ENCODE measurements around the gene ORC5.
A peak's percentile ranks its signal among the peaks of the same experiment; 100 is the strongest.
"Not testable (repeated sequence)": the region's sequence is repeated elsewhere in the genome, so short reads cannot be mapped to it uniquely, and the experiment has no call there.

ORC5 gene

DNA sequence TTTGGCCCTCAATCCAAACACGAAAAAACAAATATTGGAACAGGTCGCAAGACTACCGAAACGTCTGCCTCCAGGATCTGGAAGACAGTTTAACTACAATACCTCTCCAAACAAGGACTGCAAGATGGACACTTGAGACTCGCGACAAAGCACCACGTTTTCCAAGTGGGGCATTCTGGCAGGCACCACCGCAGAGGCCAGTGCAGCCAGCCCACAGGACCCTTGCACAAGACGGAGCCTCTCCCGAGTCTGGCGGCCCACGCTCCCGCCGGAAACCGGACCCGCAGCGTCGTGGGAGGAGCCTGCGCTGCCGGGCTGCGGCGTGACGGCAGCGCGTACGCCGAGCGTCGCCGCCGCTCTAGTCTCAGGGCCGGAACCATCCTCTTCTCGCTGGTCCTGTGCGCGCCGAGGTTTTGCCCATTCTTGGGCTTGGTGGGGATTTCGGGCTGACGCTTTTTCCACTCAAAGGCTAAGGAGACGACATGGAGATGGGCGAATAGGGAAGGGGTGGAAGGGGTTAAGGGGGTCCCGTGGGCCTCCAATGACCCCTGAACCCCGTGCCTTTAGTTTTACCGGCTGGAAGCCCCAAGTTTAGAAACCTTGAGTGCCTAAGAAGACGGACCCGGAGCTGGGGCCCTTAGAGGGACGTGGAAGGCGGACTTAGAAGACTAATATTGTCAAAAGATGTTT lies at the start of gene ORC5:
Gene ORC5 (minus strand): TSS at position 283 of the 690 bp plus-strand sequence. CDS start 109 bp downstream, at position 174.
- peak; percentile 75 for DNase-seq

DNA sequence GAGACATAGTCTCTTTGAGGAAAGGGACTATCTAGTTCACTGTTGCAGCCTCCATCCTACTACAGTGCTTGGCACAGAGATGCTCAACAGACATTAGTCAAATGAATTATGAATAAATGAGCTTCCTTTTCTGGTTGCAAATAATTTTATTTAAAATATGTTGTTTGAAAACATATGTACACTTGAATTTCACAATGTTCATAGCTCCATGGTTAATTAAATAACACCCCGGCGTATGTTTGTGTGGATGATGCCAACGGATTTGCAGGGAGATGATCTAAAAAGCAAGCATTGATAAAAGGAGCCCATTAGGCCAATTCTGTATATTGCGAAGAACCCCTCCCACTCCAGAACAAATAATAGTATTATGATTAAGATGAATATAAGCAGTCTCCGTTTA lies 47.8 kb upstream of the ORC5 start:
- DNase-seq, result no peak

DNA sequence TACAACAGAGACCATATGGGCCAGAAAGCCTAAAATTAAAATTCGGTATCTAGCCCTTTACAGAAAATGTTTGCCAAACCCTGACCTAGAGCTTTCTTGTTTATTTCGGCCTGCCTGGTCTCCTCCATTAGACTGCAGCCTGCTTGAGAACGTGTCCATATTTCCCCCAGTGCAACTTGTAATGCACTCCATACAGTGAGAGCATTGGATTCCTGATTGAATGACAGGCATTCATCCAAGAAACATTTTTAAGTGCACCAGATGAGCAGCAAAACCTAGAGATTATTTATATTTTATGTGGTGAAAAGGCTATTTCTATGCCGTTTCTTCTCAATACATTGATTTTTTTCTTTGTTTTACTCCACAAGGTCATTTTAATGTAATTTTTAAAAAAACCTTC lies 47.4 kb upstream of the ORC5 start:
- DNase-seq, result no peak

DNA sequence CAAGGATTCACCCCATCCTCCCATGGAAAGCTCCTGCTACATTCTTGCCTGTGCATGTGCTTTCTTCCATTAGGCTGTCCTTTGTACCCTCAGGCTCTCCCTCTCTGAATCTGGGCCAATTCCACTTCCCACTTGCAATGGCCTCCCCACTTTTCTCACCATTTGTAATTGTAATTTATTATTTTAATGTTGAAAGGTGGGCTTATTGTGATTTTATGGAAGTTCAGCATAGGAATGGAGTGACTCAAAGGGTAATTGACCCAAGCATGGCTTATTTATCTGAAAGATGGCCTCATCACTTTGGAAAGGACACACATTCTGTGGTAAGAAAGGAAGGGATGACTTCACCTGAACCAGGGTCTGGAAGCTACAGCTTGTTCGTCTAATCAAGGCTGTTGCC lies 46.9 kb upstream of the ORC5 start:
- no peak for DNase-seq

DNA sequence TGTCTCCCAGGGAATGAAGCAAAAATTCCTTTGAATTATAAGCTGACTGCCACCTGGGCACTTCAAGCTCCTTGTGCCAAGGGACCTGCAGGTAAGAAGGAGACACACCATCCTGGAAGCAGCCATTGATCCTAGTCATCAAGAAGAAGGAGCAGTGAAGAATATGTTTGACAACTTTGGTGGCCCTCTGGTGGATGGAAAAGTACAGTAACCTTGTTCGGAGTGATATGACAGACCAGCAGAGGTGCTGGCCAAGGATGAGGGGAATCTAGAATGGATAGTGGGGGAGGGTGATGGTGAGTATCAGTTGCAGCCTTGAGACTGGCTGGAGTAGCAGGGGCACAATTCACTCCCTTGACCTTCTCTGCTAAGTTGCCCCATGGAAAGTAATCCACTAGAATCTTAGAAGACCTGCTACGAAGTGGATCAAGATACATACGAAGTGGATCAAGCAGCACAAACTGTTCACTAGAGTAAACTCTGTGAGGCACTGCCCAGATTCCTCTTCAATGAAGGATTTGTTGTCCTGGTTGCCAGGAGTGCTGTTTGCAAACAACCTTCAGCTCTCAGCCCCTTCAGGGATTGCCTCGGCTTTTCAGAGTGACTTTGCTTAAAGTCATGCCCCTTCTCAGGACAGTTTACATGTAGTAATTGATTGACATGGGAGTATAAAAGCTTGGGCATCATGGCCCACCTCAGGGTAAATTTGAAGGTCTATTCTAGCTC lies 44.8 kb upstream of the ORC5 start:
- DNase-seq, result peak; percentile 2

DNA sequence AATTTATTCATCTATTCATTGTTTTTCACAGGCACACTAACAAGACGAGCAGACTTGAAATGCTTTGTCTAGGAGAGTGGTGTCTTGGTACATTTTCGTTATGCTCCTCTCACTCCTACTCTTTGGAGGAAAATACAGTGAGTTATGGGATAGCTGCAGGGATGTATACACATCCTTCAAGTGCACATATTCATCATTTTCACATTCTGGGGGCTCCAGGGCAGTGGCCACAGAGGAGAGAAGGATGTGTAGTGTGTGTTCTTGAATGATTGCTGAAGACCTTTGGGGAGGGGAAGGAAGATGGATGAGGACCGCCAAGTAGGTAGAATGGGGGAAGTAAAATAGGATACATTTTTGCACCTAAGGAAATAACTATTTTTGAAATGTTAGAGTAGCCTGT lies 34.8 kb upstream of the ORC5 start:
- DNase-seq, result no peak

DNA sequence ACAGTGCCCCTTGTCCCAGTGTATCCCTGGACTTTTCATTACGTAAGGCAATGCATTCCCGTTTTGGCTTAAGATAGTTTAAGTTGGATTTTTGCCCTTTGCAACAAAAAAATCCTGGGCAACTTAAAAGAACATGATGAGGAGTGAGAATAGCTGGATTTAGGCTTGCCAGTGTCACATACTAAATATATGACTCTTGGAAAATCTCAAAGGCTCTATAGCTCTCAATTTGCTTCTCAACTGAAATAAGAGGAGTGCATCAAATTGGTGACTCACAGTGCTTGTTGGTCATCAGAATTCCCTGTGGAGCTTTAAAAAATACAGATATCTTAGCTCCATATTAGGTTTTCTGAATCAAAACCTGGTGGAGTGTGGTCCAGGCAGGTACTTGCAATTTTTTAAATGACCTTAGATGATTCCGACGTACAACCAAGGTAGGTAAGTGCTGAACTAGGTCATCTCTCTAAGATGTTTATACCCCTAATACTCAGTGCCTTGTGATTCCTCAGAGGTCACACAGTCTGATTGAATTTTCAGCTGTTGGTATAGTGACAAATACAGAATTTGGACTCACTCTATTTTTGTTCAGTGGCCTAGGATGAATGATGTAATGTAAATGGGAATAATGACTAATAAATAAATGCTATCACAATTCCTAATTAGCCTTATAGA lies 33.9 kb upstream of the ORC5 start:
- no peak for DNase-seq

DNA sequence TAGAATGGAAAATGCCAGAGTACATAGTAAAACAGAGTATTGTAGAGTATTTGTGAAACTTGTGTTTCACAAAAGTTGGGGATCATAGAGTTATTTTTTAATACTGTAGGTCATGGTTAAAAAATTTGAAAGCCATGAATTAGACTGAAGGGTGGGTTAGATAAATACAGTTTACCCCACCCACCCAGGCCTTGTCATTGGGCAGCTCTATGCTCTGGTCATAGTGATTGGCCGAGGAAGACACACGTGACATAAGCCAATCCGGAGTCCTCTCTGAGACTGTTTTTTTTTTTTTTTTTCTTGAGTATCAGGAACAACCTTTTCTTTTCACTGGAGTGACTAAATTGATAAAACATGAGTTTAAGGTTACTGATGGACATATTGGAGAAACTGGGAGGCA lies 33.3 kb upstream of the ORC5 start:
- DNase-seq, result no peak

DNA sequence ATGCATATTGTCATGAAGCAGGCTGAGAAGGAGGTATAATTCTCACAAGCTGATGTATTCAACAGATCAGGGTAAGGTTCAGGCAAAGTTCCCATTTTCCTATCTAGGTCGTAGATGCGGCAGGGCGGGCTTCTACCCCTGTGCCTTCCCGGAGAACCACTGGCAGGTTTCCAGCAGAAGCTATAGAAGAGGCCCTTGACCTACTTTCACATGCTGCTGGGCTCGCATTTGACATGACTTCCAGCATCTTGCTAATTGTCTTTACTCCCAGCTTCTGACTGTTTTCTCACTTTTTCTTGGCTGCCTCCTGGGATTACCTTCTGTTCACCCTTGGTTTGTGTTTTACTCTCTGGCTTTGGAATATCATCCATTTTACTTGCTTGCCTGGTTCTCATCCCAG lies 32.6 kb upstream of the ORC5 start:
- DNase-seq, result no peak

DNA sequence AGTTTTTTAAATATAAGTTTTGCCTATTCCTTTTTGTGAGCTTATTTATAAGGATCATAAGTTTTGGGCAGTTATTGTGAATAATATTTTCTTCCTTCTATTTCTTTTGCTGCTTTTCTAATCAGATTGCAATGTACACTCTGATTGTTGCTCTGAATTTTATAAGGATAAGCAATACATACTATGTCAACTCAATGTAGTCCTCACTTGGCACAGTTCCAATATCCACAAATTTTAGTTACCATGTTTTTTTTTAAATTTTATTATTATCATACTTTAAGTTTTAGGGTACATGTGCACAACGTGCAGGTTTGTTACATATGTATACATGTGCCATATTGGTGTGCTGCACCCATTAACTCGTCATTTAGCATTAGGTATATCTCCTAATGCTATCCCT lies 27.2 kb upstream of the ORC5 start:
- DNase-seq, result not testable (repeated sequence)

DNA sequence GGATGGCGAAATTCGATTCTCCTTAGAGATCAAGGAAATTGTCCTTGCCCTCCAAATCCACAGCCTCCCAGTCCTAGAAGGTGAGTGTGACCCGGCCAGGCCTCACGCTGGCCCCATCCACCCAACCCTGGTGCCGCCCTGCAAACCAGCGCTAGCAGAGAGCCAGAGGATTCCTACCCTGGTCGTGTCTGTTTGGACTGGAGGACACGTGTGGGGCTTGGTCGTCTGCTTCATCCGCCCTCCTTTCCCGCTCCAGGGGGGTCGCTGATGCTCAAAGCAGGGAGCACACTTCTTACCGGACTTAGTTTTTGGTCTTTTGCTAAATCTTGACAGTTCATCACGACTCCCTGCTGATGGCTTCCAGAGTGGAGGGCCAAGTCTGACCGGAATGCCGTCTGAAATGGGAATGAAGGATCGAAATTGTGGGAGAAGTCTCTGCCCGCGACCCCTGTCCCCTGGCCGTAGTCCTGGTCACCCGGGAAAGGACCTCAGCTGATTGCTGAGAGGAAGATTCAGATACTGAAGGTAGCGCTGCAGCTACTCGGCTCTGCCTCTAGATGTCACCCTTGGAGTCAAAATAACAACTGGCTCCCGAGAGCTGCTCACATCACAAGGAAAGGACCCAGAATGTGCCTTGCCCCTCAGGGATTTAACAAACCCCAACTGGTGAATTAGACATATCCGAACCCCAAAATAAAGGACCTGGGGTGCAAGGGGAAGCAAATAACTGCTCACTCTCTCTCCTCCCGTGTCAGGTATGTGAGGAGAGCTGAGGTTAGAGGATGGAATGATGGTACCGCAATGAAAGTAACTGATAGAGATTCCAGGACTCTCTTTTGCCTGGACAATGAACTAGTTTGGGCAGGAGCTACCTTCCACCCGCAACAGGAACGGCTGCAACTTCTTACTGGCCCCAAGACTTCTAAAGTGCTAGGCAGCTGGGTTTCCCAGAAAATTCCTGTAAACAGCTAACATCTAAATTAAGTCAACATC lies 23.5 kb upstream of the ORC5 start:
- peak; percentile 53 for DNase-seq

DNA sequence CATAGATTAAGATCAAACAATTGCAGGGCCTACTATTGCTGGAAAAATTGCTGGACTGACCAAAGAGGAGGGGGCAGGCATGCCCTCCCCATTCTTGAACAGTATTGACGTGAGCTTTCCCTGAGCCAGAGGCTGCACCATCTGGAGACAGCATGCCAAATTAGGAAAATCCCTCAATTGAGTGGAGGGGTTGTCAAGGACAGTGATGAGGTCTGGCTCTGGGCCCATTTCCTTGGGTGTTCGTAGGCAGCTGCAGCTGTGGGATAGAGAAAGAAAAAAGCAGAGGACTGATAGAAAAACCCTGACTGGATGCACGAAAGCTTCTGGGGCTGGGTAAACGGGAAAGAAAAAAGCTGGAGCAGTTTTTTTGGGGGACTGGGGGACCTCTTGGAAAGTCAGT lies 22.8 kb upstream of the ORC5 start:
- DNase-seq, result no peak

DNA sequence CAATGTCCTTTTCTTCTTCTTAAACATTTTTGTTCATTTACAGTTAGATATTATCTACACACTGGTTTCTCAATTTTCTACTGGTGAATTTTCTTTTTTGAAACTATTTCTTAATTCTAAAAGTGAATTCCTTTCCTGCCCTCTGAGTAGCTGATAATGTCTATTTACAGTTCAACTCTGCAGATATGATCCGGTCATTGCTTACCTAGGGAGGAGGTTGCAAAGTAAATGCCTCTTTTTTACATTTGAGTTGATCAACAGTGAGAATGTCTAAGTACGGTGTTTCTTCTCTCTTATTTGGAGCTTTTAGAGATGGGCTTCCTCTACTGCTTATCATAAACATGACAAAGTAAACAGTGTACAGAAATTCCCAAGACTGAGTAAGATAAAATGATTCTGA lies 20.6 kb upstream of the ORC5 start:
- no peak for DNase-seq

DNA sequence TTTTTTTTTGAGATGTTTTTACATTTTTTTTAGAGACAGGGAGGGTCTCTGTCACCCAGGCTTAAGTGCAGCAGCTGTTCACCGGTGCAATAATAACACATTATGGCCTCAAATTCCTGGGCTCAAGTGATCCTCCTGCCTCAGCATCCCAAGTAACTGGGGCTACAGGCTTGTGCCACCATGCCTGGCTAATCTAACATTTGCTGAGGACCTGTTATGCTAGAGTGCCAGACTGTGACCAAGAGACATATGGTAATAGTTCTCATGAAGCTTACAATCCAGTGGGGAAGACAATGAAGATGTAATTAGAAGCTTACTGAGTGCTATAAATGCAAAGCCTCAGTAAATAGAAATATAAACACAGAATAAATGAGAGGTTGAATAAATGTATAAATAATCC lies 17.6 kb upstream of the ORC5 start:
- no peak for DNase-seq

DNA sequence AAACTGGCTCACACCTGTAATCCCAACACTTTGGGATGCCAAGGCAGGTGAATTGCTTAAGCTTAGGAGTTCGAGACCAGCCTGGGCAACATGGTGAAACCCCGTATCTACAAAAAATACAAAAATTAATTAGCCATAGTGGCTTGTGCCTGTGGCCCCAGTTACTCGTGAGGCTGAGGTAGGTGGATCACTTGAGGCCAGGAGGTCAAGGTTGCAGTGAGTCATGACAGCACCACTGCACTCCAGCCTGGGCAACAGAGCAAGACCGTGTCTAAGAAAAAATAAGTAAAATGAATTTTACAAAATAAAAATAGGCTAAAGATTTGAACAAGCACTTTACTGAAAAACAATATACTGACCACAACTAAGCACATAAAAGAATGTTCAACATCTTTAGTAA lies 9.8 kb upstream of the ORC5 start:
- no peak for DNase-seq

DNA sequence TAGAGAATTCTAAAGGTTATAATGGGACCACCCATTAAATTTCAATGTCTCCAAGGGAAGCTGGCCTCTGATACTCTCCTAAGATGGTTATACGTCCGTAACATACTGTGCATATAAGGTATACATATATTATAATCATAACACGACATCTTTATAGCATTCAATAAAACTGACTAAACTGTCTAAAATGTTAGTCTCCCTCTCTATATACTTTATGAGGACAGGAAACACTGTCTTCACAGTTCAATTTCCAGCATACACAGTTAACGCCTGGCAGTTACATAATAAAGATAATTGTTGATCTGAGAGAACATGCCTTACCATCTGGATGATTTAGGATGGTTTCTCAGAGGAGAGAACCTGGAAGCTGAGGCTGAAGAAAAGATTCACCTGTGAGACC lies 1.2 kb upstream of the ORC5 start:
- DNase-seq, result no peak

DNA sequence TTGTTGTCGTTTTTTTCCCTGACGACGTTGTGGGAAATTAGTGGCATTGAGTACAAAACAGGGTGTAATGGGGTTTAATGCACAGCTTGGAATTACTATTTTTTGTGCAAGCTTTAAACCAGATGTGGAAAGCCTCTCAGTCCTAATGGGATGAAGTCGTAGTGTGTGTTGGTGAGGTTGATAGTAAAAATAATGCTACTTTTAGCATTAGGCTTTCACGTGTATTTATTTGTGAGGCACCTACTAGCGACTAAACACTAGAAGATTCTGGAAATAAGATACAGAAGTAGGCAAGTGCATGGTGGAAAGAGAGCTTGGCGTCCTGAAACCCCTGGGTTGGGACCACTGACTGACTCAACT lies 588 bp upstream of the ORC5 start:
- DNase-seq, result no peak

DNA sequence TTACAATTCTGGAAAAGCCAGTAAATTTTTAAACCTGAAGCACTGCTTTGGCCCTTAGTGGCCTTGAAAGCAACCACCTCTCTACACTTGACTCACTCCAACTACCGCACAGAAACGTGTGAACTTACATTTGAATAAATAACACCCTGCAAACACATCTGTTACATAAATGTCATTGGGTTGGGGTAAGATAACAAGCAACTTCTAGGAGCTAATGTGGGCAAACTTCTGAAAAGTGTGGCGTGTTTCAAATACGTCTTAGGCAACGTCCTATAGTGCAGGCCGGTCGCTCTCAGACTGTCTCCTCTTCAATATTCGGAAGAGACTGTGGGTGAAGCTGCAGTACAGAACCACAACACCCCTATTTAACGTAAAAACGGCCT lies 474 bp downstream of the ORC5 start:
- peak; percentile 29 for DNase-seq

DNA sequence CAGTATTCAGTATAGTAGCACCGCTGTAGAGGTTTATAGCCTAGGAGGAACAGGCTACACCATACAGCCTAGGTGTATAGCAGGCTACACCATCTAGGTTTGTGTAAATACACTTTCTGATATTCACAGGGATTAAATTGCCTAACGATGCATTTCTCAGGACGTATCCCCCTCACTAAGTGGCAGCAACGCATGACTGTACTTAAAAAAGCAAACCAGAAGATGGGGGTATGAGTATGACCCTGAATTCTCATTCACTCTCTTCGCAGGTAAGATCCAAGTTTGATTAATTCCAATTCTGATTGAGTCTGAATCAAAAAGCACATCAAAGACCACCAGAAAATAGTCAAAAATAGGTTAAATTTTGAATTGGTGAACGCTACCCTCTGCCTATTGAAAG lies 972 bp downstream of the ORC5 start:
- DNase-seq, result no peak

DNA sequence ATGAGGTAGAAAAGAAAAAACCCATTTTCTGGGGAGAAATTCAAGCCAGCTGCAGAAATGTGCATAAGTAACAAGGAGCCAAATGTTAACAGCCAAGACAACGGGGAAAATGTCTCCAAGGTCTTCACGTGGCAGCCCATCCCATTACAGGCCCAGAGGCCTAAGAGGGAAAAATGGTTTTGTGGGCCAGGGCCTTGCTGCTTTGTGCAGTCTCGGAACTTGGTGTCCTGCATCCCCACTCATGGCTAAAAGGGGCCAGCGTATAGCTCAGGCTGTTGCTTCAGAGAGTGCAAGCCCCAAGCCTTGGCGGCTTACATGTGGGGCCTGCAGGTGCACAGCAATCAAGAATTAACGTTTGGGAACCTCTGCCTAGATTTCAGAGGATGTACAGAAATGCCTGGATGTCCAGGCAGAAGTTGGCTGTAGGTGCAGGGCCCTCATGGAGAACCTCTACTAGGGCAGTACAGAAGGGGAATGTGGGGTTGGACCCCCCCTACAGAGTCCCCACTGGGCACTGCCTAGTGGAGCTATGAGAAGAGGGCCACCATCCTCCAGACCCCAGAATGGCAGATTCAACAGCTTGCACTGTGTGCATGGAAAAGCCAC lies 9.0 kb downstream of the ORC5 start:
- DNase-seq, result no peak

DNA sequence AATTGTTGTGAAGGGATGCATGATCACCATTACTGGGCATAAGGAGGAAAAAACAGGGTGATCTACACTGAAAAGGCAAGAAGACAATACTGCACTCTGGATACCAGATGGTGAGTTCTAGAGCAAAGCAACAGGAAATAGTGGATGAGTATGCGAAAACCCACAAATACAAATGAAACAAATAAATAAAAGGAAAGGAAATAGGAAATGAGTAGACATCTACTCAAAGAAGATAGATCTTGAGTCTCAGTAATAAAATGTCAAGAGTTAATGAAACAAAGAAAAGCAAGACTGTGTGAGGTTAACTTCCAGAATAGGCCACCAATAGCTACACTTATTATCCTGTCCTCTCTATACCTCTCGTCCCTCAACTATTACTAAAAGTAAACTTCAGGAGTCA lies 11.7 kb downstream of the ORC5 start:
- DNase-seq, result no peak

DNA sequence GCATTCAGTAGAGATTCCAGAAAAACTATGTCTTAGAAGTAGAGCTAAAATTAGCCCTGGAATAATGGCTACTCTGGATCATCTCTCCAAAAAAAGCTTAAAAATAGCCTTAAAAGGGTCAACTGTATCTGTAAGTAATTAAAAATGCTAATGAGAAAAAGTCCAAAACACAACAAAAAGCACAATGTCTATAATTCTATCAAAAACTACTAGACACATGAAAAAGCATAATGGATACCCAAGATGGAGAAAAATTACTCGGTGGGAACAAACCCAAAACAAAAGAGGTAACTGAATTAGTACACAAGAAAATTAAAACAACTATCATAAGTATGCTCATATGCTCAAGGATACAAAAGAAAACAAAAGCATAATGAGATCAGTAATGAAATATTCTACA lies 15.4 kb downstream of the ORC5 start:
- DNase-seq, result no peak

DNA sequence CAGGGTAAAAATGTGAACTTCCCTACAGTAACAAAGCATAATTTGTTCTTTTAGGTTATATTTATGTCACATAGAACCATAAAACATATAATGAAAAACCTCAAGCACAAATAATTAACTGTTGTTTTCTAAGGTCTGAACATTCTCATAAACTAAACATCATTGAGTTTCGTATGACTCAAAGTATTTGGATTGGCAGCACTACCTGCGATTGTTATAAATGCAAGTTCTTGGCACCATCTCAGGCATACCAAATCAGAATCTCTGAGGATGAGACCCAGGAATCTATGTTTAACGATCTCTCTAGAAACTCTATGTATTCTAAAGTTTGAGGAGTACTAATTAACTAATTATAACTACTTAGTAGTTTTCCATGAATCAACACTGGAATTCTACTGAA lies 22.5 kb downstream of the ORC5 start:
- no peak for DNase-seq
